Endothelial cell (in vitro differentiated cells): ENCODE measurements around the gene UBAC2. TPM values are rescaled to one million over a fixed set of nuclear protein-coding genes. Genes with fewer than 3 reads are reported as not detected.

ENCODE experiments used
- DNase-seq: peaks from one replicate; pipeline ENCODE4 v3.0.0; 2021; ENCODE audit warnings: low spot score
- H3K27ac Mint-ChIP-seq: one replicate; pipeline ENCODE4 v1.8.0; 2021; ENCODE audit warnings: mixed read lengths, inconsistent platforms; ENCODE audit not compliant: unreplicated experiment
- H3K27me3 Mint-ChIP-seq: one replicate; pipeline ENCODE4 v1.8.0; 2021; ENCODE audit warnings: mild to moderate bottlenecking, moderate library complexity, mixed read lengths, inconsistent platforms; ENCODE audit not compliant: unreplicated experiment
- H3K36me3 Mint-ChIP-seq: one replicate; pipeline ENCODE4 v1.8.0; 2021; ENCODE audit warnings: mild to moderate bottlenecking, low read depth, mixed read lengths, inconsistent platforms; ENCODE audit not compliant: unreplicated experiment
- H3K4me1 Mint-ChIP-seq: one replicate; pipeline ENCODE4 v1.8.0; 2021; ENCODE audit warnings: mild to moderate bottlenecking, mixed read lengths, inconsistent platforms; ENCODE audit not compliant: unreplicated experiment
- H3K4me3 Mint-ChIP-seq: one replicate; pipeline ENCODE4 v1.8.0; 2021; ENCODE audit warnings: mild to moderate bottlenecking, mixed read lengths, inconsistent platforms; ENCODE audit not compliant: unreplicated experiment
- H3K9me3 Mint-ChIP-seq: one replicate; pipeline ENCODE4 v1.8.0; 2021; ENCODE audit warnings: mixed read lengths, inconsistent platforms; ENCODE audit not compliant: unreplicated experiment
- CTCF ChIP-seq: fragments of 200-600 bp; sonication (generic); IDR thresholded peaks from one replicate; pipeline ENCODE4 v1.5.0; 2021; ENCODE audit warnings: antibody characterized with exemption; ENCODE audit not compliant: unreplicated experiment
- total RNA-seq: library from RNA; stranded (reverse); fragmentation: NEBNext Ultra II Directional; extraction: Animal tissue kit (Norgen Biotek cat#: 25700); gene quantifications from one replicate; pipeline ENCODE4 v1.2.1, GENCODE V29; 2021; ENCODE audit not compliant: unreplicated experiment

Gene UBAC2
- total RNA-seq, 1 donor from 2014 or later: 58.6 TPM

- H3K27ac Mint-ChIP-seq: no peak overlapping the region
- peaks cover 6% of the 10 kb centered on the region for H3K36me3 Mint-ChIP-seq
- H3K27me3 Mint-ChIP-seq: no peaks in the 10 kb centered on the region
- no peak overlapping the region for H3K4me3 Mint-ChIP-seq
- TF ChIP-seq CTCF: no peak
- no peak for DNase-seq
- peaks cover 3% of the 10 kb centered on the region for H3K4me1 Mint-ChIP-seq
- no peaks in the 10 kb centered on the region for H3K9me3 Mint-ChIP-seq
Measured at GRCh38 chr13:99182439-99182838, 18.2 kb upstream of the UBAC2 start.

GRCh38 chr13:99185606-99186005 lies 15.0 kb upstream of the UBAC2 start:
- no peak for DNase-seq
- Mint-ChIP-seq H3K27ac (no peak overlapping the region), H3K4me1 (no peaks in the 10 kb centered on the region), H3K36me3 (peaks cover 4% of the 10 kb centered on the region), H3K27me3 (no peaks in the 10 kb centered on the region), H3K4me3 (no peak overlapping the region), H3K9me3 (no peaks in the 10 kb centered on the region)
- no peak for TF ChIP-seq CTCF

GRCh38 chr13:99190147-99190985 lies 10.3 kb upstream of the UBAC2 start:
- no peak overlapping the region for H3K27ac Mint-ChIP-seq
- peaks cover 1% of the 10 kb centered on the region for H3K27me3 Mint-ChIP-seq
- H3K9me3 Mint-ChIP-seq: no peaks in the 10 kb centered on the region
- no peaks in the 10 kb centered on the region for H3K36me3 Mint-ChIP-seq
- no peak for DNase-seq
- no peak overlapping the region for H3K4me3 Mint-ChIP-seq
- TF ChIP-seq CTCF: no peak
- no peaks in the 10 kb centered on the region for H3K4me1 Mint-ChIP-seq

DNA sequence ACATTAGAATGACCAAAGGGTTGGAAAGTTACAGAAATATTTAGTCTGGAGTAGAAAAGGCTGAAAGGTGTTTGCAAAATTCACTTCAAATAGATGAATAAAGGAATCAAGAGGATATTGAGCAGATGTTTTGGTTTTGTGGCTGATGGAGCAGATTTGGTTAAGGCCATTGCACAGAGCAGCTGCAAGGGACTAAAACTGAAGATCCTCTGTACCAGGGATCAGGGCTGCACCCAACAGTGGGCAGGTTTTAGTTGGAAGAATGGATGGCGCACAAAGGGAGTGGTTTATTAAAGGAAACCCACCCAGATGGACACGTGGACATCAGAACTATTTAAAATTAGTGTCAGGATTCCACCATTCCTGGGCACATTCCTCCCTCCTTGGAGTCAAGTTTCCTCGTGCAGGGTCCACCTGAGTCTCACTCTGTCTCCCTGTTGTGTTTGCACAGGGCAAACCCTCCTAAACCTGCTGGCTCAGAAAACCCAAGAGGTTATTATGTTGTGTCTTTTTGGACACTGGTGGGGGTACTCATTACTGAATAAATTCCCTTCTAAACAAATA lies 9.2 kb upstream of the UBAC2 start:
- no peak for DNase-seq
- Mint-ChIP-seq H3K27me3 (peaks cover 1% of the 10 kb centered on the region), H3K27ac (no peak overlapping the region), H3K4me3 (no peak overlapping the region), H3K36me3 (no peaks in the 10 kb centered on the region), H3K4me1 (no peaks in the 10 kb centered on the region), H3K9me3 (no peaks in the 10 kb centered on the region)
- no peak for TF ChIP-seq CTCF

DNA sequence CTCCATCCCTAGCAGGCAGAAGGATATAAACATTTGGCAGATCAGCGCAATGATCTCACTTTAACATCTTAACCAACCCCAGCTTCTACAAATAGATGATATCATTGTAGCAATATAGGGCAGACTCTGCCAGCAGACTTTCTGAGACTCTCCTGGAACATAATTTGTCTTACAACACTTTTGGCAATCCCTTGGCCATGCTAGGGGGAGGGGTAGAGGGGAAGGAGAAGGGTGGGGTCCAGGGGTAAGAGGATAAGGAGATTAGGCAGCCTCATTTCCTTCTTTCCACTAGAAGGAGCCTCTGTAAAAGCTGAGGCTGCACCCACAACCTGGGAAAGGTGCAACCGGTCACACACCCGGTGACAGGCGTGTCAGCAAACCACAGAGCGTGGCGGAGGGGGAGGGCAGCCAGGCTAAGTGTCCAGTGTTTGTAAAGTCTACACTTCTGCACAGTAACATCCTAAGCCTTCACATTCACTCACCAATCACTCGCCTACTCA lies 8.7 kb upstream of the UBAC2 start:
- no peak overlapping the region for H3K27ac Mint-ChIP-seq
- no peak for TF ChIP-seq CTCF
- DNase-seq: no peak
- H3K27me3 Mint-ChIP-seq: peaks cover 1% of the 10 kb centered on the region
- no peaks in the 10 kb centered on the region for H3K36me3 Mint-ChIP-seq
- no peaks in the 10 kb centered on the region for H3K4me1 Mint-ChIP-seq
- H3K4me3 Mint-ChIP-seq: no peak overlapping the region
- no peaks in the 10 kb centered on the region for H3K9me3 Mint-ChIP-seq
